ENCODE measurements around the gene CCDC63. TPM values are rescaled to one million over a fixed set of nuclear protein-coding genes. Genes with fewer than 3 reads are reported as not detected.

CCDC63 gene
- total RNA-seq, 1 experiment from 2014 or later: 0.98 TPM

DNA sequence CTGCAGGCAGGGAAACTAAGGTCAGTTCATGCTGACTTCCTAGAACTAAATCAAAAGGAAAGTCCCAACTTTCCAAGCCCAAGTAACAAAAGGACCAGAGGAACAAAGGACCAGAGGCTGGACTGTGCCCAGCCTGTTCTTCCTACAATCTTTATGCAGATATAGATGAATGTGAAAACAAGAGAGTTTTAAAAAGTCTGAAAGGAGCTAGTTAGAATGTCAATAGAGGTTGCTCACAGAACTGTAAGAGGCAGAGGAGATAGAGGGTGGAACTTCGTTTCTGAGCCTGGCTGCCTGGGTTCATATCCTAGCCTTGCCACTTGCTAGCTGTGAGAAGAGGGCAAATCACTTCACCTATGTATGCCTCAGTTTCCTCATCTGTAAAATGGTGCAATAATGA, 30.0 kb upstream of the CCDC63 start (continued):
- TF ChIP-seq, protein P1, sequence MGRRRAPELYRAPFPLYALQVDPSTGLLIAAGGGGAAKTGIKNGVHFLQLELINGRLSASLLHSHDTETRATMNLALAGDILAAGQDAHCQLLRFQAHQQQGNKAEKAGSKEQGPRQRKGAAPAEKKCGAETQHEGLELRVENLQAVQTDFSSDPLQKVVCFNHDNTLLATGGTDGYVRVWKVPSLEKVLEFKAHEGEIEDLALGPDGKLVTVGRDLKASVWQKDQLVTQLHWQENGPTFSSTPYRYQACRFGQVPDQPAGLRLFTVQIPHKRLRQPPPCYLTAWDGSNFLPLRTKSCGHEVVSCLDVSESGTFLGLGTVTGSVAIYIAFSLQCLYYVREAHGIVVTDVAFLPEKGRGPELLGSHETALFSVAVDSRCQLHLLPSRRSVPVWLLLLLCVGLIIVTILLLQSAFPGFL (CRISPR knock-in tag; IDR thresholded peaks at IDR 0.05; ENCODE audit: borderline replicate concordance): no peak
- no peak for TF ChIP-seq OVOL2 (CRISPR knock-in tag; IDR thresholded peaks at IDR 0.05; ENCODE audit: borderline replicate concordance)
- TF ChIP-seq ZNF232 (CRISPR knock-in tag; IDR thresholded peaks at IDR 0.05): no peak
- TF ChIP-seq, protein P2, sequence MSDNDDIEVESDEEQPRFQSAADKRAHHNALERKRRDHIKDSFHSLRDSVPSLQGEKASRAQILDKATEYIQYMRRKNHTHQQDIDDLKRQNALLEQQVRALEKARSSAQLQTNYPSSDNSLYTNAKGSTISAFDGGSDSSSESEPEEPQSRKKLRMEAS (CRISPR knock-in tag; IDR thresholded peaks at IDR 0.05): no peak
- TF ChIP-seq, protein P3, sequence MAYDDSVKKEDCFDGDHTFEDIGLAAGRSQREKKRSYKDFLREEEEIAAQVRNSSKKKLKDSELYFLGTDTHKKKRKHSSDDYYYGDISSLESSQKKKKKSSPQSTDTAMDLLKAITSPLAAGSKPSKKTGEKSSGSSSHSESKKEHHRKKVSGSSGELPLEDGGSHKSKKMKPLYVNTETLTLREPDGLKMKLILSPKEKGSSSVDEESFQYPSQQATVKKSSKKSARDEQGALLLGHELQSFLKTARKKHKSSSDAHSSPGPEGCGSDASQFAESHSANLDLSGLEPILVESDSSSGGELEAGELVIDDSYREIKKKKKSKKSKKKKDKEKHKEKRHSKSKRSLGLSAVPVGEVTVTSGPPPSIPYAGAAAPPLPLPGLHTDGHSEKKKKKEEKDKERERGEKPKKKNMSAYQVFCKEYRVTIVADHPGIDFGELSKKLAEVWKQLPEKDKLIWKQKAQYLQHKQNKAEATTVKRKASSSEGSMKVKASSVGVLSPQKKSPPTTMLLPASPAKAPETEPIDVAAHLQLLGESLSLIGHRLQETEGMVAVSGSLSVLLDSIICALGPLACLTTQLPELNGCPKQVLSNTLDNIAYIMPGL (CRISPR knock-in tag; IDR thresholded peaks at IDR 0.05): no peak
- TF ChIP-seq ZNF416 (CRISPR knock-in tag; IDR thresholded peaks at IDR 0.05): no peak

DNA sequence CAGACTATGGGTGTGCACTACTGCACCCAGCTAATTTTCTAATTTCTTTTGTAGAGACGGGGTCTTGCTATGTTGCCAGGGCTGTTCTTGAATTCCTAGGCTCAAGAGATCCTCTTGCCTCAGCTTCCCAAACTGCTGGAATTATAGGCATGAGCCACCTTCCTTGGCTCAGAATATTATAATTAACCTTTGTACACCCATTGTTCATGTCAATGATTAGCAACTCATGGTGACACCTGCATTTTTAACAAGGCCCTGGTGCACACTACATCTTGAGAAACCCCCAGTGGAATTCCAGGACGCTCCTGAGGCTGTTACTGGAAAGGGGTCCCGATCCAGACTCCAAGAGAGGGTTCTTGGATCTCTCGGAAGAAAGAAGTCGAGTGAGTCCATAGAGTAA, 28.3 kb upstream of the CCDC63 start:
- H3K9me3 Mint-ChIP-seq: no peaks in the 10 kb centered on the region
- CTCF ChIA-PET: interaction anchor here (2.2 kb wide), 1 partner anchor 69 kb away, joined by 7 read pairs; no protein-coding TSS in a partner anchor
- H3K4me1 Mint-ChIP-seq: peaks cover 19% of the 10 kb centered on the region
- TF ChIP-seq NR2C2 (CRISPR knock-in tag; IDR thresholded peaks at IDR 0.05) (no peak), ZNF671 (CRISPR knock-in tag; IDR thresholded peaks at IDR 0.05) (no peak), GABPB1 (CRISPR knock-in tag; IDR thresholded peaks at IDR 0.05) (no peak), MXD4 (CRISPR knock-in tag; IDR thresholded peaks at IDR 0.05; ENCODE audit: borderline replicate concordance) (no peak)
- TF ChIP-seq, protein P4, sequence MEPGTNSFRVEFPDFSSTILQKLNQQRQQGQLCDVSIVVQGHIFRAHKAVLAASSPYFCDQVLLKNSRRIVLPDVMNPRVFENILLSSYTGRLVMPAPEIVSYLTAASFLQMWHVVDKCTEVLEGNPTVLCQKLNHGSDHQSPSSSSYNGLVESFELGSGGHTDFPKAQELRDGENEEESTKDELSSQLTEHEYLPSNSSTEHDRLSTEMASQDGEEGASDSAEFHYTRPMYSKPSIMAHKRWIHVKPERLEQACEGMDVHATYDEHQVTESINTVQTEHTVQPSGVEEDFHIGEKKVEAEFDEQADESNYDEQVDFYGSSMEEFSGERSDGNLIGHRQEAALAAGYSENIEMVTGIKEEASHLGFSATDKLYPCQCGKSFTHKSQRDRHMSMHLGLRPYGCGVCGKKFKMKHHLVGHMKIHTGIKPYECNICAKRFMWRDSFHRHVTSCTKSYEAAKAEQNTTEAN (CRISPR knock-in tag; IDR thresholded peaks at IDR 0.05): no peak
- TF ChIP-seq, protein P5, sequence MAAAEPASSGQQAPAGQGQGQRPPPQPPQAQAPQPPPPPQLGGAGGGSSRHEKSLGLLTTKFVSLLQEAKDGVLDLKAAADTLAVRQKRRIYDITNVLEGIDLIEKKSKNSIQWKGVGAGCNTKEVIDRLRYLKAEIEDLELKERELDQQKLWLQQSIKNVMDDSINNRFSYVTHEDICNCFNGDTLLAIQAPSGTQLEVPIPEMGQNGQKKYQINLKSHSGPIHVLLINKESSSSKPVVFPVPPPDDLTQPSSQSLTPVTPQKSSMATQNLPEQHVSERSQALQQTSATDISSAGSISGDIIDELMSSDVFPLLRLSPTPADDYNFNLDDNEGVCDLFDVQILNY (CRISPR knock-in tag; IDR thresholded peaks at IDR 0.05): no peak
- TF ChIP-seq, protein P2 (CRISPR knock-in tag; IDR thresholded peaks at IDR 0.05): no peak
- TF ChIP-seq, protein P6, sequence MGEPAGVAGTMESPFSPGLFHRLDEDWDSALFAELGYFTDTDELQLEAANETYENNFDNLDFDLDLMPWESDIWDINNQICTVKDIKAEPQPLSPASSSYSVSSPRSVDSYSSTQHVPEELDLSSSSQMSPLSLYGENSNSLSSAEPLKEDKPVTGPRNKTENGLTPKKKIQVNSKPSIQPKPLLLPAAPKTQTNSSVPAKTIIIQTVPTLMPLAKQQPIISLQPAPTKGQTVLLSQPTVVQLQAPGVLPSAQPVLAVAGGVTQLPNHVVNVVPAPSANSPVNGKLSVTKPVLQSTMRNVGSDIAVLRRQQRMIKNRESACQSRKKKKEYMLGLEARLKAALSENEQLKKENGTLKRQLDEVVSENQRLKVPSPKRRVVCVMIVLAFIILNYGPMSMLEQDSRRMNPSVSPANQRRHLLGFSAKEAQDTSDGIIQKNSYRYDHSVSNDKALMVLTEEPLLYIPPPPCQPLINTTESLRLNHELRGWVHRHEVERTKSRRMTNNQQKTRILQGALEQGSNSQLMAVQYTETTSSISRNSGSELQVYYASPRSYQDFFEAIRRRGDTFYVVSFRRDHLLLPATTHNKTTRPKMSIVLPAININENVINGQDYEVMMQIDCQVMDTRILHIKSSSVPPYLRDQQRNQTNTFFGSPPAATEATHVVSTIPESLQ (CRISPR knock-in tag; IDR thresholded peaks at IDR 0.05): no peak
- ATAC-seq (no peak), DNase-seq (ENCODE audit: low spot score) (no peak)
- H3K27me3 Mint-ChIP-seq (ENCODE audit: low read depth): peaks cover 48% of the 10 kb centered on the region
- POLR2A ChIA-PET: no interaction called here
- no peaks in the 10 kb centered on the region for H3K36me3 Mint-ChIP-seq
- no peak overlapping the region for H3K27ac Mint-ChIP-seq
- no peak overlapping the region for H3K4me3 Mint-ChIP-seq

DNA sequence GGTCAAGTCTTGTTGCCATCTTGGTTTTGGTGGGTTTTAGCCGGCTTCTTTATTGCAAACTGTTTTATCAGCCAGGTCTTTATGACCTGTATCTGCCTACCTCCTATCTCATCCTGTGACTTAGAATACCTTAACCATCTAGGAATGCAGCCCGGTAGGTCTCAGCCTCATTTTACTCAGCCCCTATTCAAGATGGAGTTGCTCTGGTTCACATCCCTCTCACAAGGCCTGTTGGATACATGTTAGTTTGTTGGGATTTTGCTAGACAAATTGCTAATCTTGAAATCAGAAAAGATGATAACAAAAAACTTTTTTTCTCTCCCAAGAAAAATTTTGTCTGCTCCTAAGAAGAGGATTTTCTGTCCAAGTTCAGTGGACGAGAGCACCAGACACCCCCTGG, 27.6 kb upstream of the CCDC63 start:
- Mint-ChIP-seq H3K4me3 (no peak overlapping the region), H3K36me3 (no peaks in the 10 kb centered on the region), H3K27ac (no peak overlapping the region), H3K4me1 (peaks cover 18% of the 10 kb centered on the region), H3K9me3 (no peaks in the 10 kb centered on the region), H3K27me3 (ENCODE audit: low read depth) (peaks cover 45% of the 10 kb centered on the region)
- DNase-seq (ENCODE audit: low spot score) (no peak), ATAC-seq (no peak)
- CTCF ChIA-PET: no interaction called here
- TF ChIP-seq ZNF232 (CRISPR knock-in tag; IDR thresholded peaks at IDR 0.05) (no peak), FOXK1 (CRISPR knock-in tag; IDR thresholded peaks at IDR 0.05) (no peak), ATF1 (CRISPR knock-in tag; IDR thresholded peaks at IDR 0.05) (no peak), TEAD1 (CRISPR knock-in tag; IDR thresholded peaks at IDR 0.05) (no peak), ZNF121 (CRISPR knock-in tag; IDR thresholded peaks at IDR 0.05) (no peak)
- TF ChIP-seq, protein P7, sequence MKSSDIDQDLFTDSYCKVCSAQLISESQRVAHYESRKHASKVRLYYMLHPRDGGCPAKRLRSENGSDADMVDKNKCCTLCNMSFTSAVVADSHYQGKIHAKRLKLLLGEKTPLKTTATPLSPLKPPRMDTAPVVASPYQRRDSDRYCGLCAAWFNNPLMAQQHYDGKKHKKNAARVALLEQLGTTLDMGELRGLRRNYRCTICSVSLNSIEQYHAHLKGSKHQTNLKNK (CRISPR knock-in tag; IDR thresholded peaks at IDR 0.05): no peak
- TF ChIP-seq, protein P8, sequence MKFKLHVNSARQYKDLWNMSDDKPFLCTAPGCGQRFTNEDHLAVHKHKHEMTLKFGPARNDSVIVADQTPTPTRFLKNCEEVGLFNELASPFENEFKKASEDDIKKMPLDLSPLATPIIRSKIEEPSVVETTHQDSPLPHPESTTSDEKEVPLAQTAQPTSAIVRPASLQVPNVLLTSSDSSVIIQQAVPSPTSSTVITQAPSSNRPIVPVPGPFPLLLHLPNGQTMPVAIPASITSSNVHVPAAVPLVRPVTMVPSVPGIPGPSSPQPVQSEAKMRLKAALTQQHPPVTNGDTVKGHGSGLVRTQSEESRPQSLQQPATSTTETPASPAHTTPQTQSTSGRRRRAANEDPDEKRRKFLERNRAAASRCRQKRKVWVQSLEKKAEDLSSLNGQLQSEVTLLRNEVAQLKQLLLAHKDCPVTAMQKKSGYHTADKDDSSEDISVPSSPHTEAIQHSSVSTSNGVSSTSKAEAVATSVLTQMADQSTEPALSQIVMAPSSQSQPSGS (CRISPR knock-in tag; IDR thresholded peaks at IDR 0.05; ENCODE audit: borderline replicate concordance, low read depth): no peak
- TF ChIP-seq, protein P9, sequence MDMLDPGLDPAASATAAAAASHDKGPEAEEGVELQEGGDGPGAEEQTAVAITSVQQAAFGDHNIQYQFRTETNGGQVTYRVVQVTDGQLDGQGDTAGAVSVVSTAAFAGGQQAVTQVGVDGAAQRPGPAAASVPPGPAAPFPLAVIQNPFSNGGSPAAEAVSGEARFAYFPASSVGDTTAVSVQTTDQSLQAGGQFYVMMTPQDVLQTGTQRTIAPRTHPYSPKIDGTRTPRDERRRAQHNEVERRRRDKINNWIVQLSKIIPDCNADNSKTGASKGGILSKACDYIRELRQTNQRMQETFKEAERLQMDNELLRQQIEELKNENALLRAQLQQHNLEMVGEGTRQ (CRISPR knock-in tag; IDR thresholded peaks at IDR 0.05): no peak
- POLR2A ChIA-PET: no interaction called here
